NCI-H2196 treated with DMSO at 0.1 percent for 48 hours (cell line): ENCODE data around the gene PML.

Experiments
- DNase-seq: peaks from one replicate; lab custom pipeline; 2025; ENCODE audit not compliant: unreplicated experiment; lab: John Stamatoyannopoulos, UW

Gene PML

GRCh38 chr15:73984208-73984979, 10.1 kb upstream of the PML start:
- no peak for DNase-seq

- DNase-seq: no peak
Measured at GRCh38 chr15:73985101-73985873, 9.2 kb upstream of the PML start.

- DNase-seq: no peak
Measured at GRCh38 chr15:73986055-73986775, 8.3 kb upstream of the PML start.

GRCh38 chr15:73986776-73987056, 7.8 kb upstream of the PML start:
- DNase-seq: no peak

- DNase-seq: no peak
Measured at GRCh38 chr15:73987250-73987649, 7.3 kb upstream of the PML start.

GRCh38 chr15:73987681-73988444, 6.7 kb upstream of the PML start:
- no peak for DNase-seq

- DNase-seq: no peak
Measured at GRCh38 chr15:73988445-73988969, 6.0 kb upstream of the PML start.

- DNase-seq: no peak
Measured at GRCh38 chr15:73989001-73989798, 5.3 kb upstream of the PML start.

- DNase-seq: no peak
Measured at GRCh38 chr15:73990250-73991005, 4.1 kb upstream of the PML start.

GRCh38 chr15:73991260-73991659, 3.3 kb upstream of the PML start:
- DNase-seq: no peak

- DNase-seq: peak; percentile 58
Measured at GRCh38 chr15:73991726-73992593, 2.6 kb upstream of the PML start, which contains the start of gene STOML1. TSS of gene STOML1 (minus strand) at chr15:73992295. CDS start at chr15:73992223, 72 bp downstream.

GRCh38 chr15:73992594-73992898, 2.0 kb upstream of the PML start:
- DNase-seq: no peak

- DNase-seq: no peak
Measured at GRCh38 chr15:73993211-73993994, 1.1 kb upstream of the PML start.

GRCh38 chr15:73994912-73995622, 551 bp downstream of the PML start:
- DNase-seq: no peak

- no peak for DNase-seq
Measured at GRCh38 chr15:73996267-73996666, 1.8 kb downstream of the PML start.

GRCh38 chr15:73996939-73997338, 2.4 kb downstream of the PML start:
- DNase-seq: no peak

- no peak for DNase-seq
Measured at GRCh38 chr15:73997986-73998385, 3.5 kb downstream of the PML start.
